Nephron (organoid): ENCODE data around the gene SIGLEC11.

ENCODE experiments used
- H3K27ac Mint-ChIP-seq, 3 experiments: 2 replicates each; pipeline ENCODE4 v1.8.0; 2020; ENCODE audit warnings: mixed read lengths in 3 of 3, mild to moderate bottlenecking in 2 of 3, moderate library complexity in 1 of 3
- H3K27me3 Mint-ChIP-seq: 2 replicates; pipeline ENCODE4 v1.8.0; 2021; ENCODE audit warnings: low read depth, mild to moderate bottlenecking, moderate library complexity, mixed read lengths
- H3K36me3 Mint-ChIP-seq: 2 replicates; pipeline ENCODE4 v1.8.0; 2020; ENCODE audit warnings: low read depth, mixed read lengths
- H3K4me1 Mint-ChIP-seq: 2 replicates; pipeline ENCODE4 v1.8.0; 2020; ENCODE audit warnings: mixed read lengths
- H3K4me3 Mint-ChIP-seq, 3 experiments: 2 replicates each; pipeline ENCODE4 v1.8.0; 2020; ENCODE audit warnings: mild to moderate bottlenecking in 3 of 3, mixed read lengths in 3 of 3, moderate library complexity in 2 of 3
- H3K9me3 Mint-ChIP-seq: 2 replicates; pipeline ENCODE4 v1.8.0; 2020; ENCODE audit warnings: mixed read lengths
- CTCF ChIP-seq, 3 experiments: fragments of 200-600 bp; sonication (generic); IDR thresholded peaks; one replicate each; pipeline ENCODE4 v1.5.0; 2021; ENCODE audit warnings: antibody characterized with exemption in 3 of 3; ENCODE audit not compliant: unreplicated experiment in 3 of 3

SIGLEC11 gene

GRCh38 chr19:49908480-49909420, 52.2 kb downstream of the SIGLEC11 start:
- no peak for TF ChIP-seq CTCF (IDR thresholded peaks at IDR 0.05; ENCODE audit: unreplicated experiment in 3 of 3)
- H3K36me3 Mint-ChIP-seq, result peaks cover 49% of the 10 kb centered on the region
- H3K27me3 Mint-ChIP-seq, result no peaks in the 10 kb centered on the region
- no peak overlapping the region for H3K4me3 Mint-ChIP-seq
- H3K4me1 Mint-ChIP-seq, result peaks cover 17% of the 10 kb centered on the region
- H3K27ac Mint-ChIP-seq, result no peak overlapping the region
- no peaks in the 10 kb centered on the region for H3K9me3 Mint-ChIP-seq

GRCh38 chr19:49907745-49908446, 53.1 kb downstream of the SIGLEC11 start:
- peaks cover 41% of the 10 kb centered on the region for H3K36me3 Mint-ChIP-seq
- TF ChIP-seq CTCF (IDR thresholded peaks at IDR 0.05; ENCODE audit: unreplicated experiment in 3 of 3), result no peak
- peaks cover 12% of the 10 kb centered on the region for H3K4me1 Mint-ChIP-seq
- no peak overlapping the region for H3K4me3 Mint-ChIP-seq
- no peaks in the 10 kb centered on the region for H3K9me3 Mint-ChIP-seq
- H3K27me3 Mint-ChIP-seq, result no peaks in the 10 kb centered on the region
- H3K27ac Mint-ChIP-seq, result no peak overlapping the region

- Mint-ChIP-seq H3K9me3 (no peaks in the 10 kb centered on the region), H3K4me3 (no peak overlapping the region), H3K4me1 (peaks cover 10% of the 10 kb centered on the region), H3K27ac (no peak overlapping the region), H3K36me3 (peaks cover 36% of the 10 kb centered on the region), H3K27me3 (no peaks in the 10 kb centered on the region)
- no peak for TF ChIP-seq CTCF (IDR thresholded peaks at IDR 0.05; ENCODE audit: unreplicated experiment in 3 of 3)
Measured at GRCh38 chr19:49906879-49907564, 54.0 kb downstream of the SIGLEC11 start.

GRCh38 chr19:49904136-49904535, 56.8 kb downstream of the SIGLEC11 start:
- no peaks in the 10 kb centered on the region for H3K4me1 Mint-ChIP-seq
- TF ChIP-seq CTCF (IDR thresholded peaks at IDR 0.05; ENCODE audit: unreplicated experiment in 3 of 3), result no peak
- no peak overlapping the region for H3K27ac Mint-ChIP-seq
- H3K4me3 Mint-ChIP-seq, result no peak overlapping the region
- peaks cover 27% of the 10 kb centered on the region for H3K36me3 Mint-ChIP-seq
- H3K9me3 Mint-ChIP-seq, result no peaks in the 10 kb centered on the region
- H3K27me3 Mint-ChIP-seq, result no peaks in the 10 kb centered on the region
